Astrocyte (in vitro differentiated cells and primary cell): Measurements from ENCODE around the gene EVI5L. TPM values are rescaled to one million over a fixed set of nuclear protein-coding genes. Genes with fewer than 3 reads are reported as not detected.
"Not testable (repeated sequence)": the region's sequence is repeated elsewhere in the genome, so short reads cannot be mapped to it uniquely, and the experiment has no call there.

Experiments
- DNase-seq: peaks from one replicate; pipeline ENCODE4 v3.0.0-alpha.2; 2010; ENCODE audit warnings: low read depth
- FAIRE-seq: peaks from 2 replicates; lab custom pipeline; 2011; peaks lifted over from hg19 to GRCh38; lab: Jason Lieb, UNC
- H2AFZ ChIP-seq: 2 replicates; pipeline ENCODE4 v1.6.0; 2012; ENCODE audit warnings: low read depth, low read length, inconsistent platforms
- H3K27ac ChIP-seq: 2 replicates; pipeline ENCODE4 v1.5.1; 2011; ENCODE audit warnings: low read depth, low read length, inconsistent platforms
- H3K27me3 ChIP-seq: 2 replicates; pipeline ENCODE4 v1.6.0; 2011; ENCODE audit warnings: low read length, inconsistent platforms; ENCODE audit not compliant: insufficient read depth
- H3K36me3 ChIP-seq: 2 replicates; pipeline ENCODE4 v1.5.1; 2011; ENCODE audit warnings: low read length, inconsistent platforms; ENCODE audit not compliant: insufficient read depth
- H3K4me1 ChIP-seq: 2 replicates; pipeline ENCODE4 v1.5.1; 2011; ENCODE audit warnings: low read length, inconsistent platforms; ENCODE audit not compliant: insufficient read depth
- H3K4me2 ChIP-seq: 2 replicates; pipeline ENCODE4 v1.6.0; 2012; ENCODE audit warnings: low read length, inconsistent platforms
- H3K4me3 ChIP-seq: 2 replicates; pipeline ENCODE4 v1.5.1; 2011; ENCODE audit warnings: low read depth, mild to moderate bottlenecking, low read length, inconsistent platforms; ENCODE audit not compliant: insufficient read depth
- H3K79me2 ChIP-seq: 2 replicates; pipeline ENCODE4 v1.6.0; 2012; ENCODE audit warnings: mild to moderate bottlenecking, low read length, inconsistent platforms; ENCODE audit not compliant: insufficient read depth
- H3K9ac ChIP-seq: 2 replicates; pipeline ENCODE4 v1.6.0; 2012; ENCODE audit warnings: mild to moderate bottlenecking, low read length, inconsistent platforms
- H3K9me3 ChIP-seq: 2 replicates; pipeline ENCODE4 v1.5.1; 2012; ENCODE audit warnings: low read depth, mild to moderate bottlenecking, low read length, inconsistent platforms; ENCODE audit not compliant: insufficient read depth
- H4K20me1 ChIP-seq: 2 replicates; pipeline ENCODE4 v1.6.0; 2012; ENCODE audit warnings: low read length, inconsistent platforms; ENCODE audit not compliant: insufficient read depth
- H3K27ac Mint-ChIP-seq: one replicate; pipeline ENCODE4 v1.8.0; 2021; ENCODE audit warnings: mild to moderate bottlenecking, mixed read lengths; ENCODE audit not compliant: unreplicated experiment
- H3K27me3 Mint-ChIP-seq: one replicate; pipeline ENCODE4 v1.8.0; 2021; ENCODE audit warnings: low read depth, mixed read lengths; ENCODE audit not compliant: unreplicated experiment
- H3K36me3 Mint-ChIP-seq: one replicate; pipeline ENCODE4 v1.8.0; 2021; ENCODE audit warnings: low read depth, mixed read lengths; ENCODE audit not compliant: unreplicated experiment
- H3K4me1 Mint-ChIP-seq: one replicate; pipeline ENCODE4 v1.8.0; 2021; ENCODE audit warnings: low read depth, mixed read lengths; ENCODE audit not compliant: unreplicated experiment
- H3K4me3 Mint-ChIP-seq: one replicate; pipeline ENCODE4 v1.8.0; 2021; ENCODE audit warnings: mild to moderate bottlenecking, moderate library complexity, mixed read lengths; ENCODE audit not compliant: unreplicated experiment
- H3K9me3 Mint-ChIP-seq: one replicate; pipeline ENCODE4 v1.8.0; 2021; ENCODE audit warnings: mild to moderate bottlenecking, mixed read lengths; ENCODE audit not compliant: unreplicated experiment
- CTCF ChIP-seq: IDR thresholded peaks from 2 replicates; pipeline ENCODE4 v1.5.1; 2011; ENCODE audit warnings: low read depth, mild to moderate bottlenecking, inconsistent platforms, low read length, moderate library complexity; ENCODE audit not compliant: insufficient read depth
- EZH2 ChIP-seq: IDR thresholded peaks from 2 replicates; pipeline ENCODE4 v1.6.1; 2012; ENCODE audit warnings: mild to moderate bottlenecking, low read length, inconsistent platforms; ENCODE audit not compliant: insufficient read depth
- total RNA-seq: library from RNA; stranded (reverse); gene quantifications from 2 replicates; pipeline ENCODE4 v1.2.1, GENCODE V29; 2021

Gene EVI5L
- total RNA-seq, 1 donor from 2014 or later = 22.1 TPM

GRCh38 chr19:7808108-7808507 lies 21.9 kb upstream of the EVI5L start:
- H3K9me3 Mint-ChIP-seq = peaks cover 17% of the 10 kb centered on the region
- no peak overlapping the region for H3K4me2 ChIP-seq

GRCh38 chr19:7811989-7812388 lies 18.0 kb upstream of the EVI5L start:
- Histone ChIP-seq H3K4me2 (no peak overlapping the region), H2AFZ (no peak overlapping the region), H3K27me3 (no peaks in the 10 kb centered on the region), H3K36me3 (no peaks in the 10 kb centered on the region), H3K9ac (no peak overlapping the region), H3K9me3 (no peaks in the 10 kb centered on the region), H3K27ac (no peak overlapping the region), H3K4me1 (no peaks in the 10 kb centered on the region), H3K79me2 (no peaks in the 10 kb centered on the region), H4K20me1 (no peaks in the 10 kb centered on the region), H3K4me3 (no peak overlapping the region)
- H3K36me3 Mint-ChIP-seq = no peaks in the 10 kb centered on the region
- no peak overlapping the region for H3K4me3 Mint-ChIP-seq
- FAIRE-seq (no peak), DNase-seq (no peak)
- peaks cover 20% of the 10 kb centered on the region for H3K27me3 Mint-ChIP-seq
- H3K27ac Mint-ChIP-seq = no peak overlapping the region
- peaks cover 18% of the 10 kb centered on the region for H3K9me3 Mint-ChIP-seq
- TF ChIP-seq CTCF (no peak), EZH2 (no peak)
- peaks cover 2% of the 10 kb centered on the region for H3K4me1 Mint-ChIP-seq

More at GRCh38 chr19:7808108-7808507, 21.9 kb upstream of the EVI5L start:
- H3K4me3 Mint-ChIP-seq = peak overlapping the region; percentile 14
- H3K9me3 ChIP-seq = no peaks in the 10 kb centered on the region
- H4K20me1 ChIP-seq = no peaks in the 10 kb centered on the region
- no peak overlapping the region for H3K9ac ChIP-seq
- H3K27me3 Mint-ChIP-seq = peaks cover 7% of the 10 kb centered on the region
- no peaks in the 10 kb centered on the region for H3K79me2 ChIP-seq
- H3K4me3 ChIP-seq = no peak overlapping the region
- no peaks in the 10 kb centered on the region for H3K36me3 ChIP-seq
- FAIRE-seq = no peak
- no peak overlapping the region for H2AFZ ChIP-seq
- no peak overlapping the region for H3K27ac Mint-ChIP-seq
- H3K27ac ChIP-seq = no peak overlapping the region
- no peaks in the 10 kb centered on the region for H3K27me3 ChIP-seq
- DNase-seq = no peak
- peaks cover 2% of the 10 kb centered on the region for H3K4me1 Mint-ChIP-seq
- H3K4me1 ChIP-seq = no peaks in the 10 kb centered on the region
- TF ChIP-seq EZH2 = no peak
- no peaks in the 10 kb centered on the region for H3K36me3 Mint-ChIP-seq

- Histone ChIP-seq H3K9ac (no peak overlapping the region), H3K36me3 (no peaks in the 10 kb centered on the region), H3K4me3 (no peak overlapping the region), H3K79me2 (no peaks in the 10 kb centered on the region), H3K27me3 (peaks cover 3% of the 10 kb centered on the region), H4K20me1 (no peaks in the 10 kb centered on the region), H2AFZ (no peak overlapping the region), H3K27ac (no peak overlapping the region), H3K4me1 (no peaks in the 10 kb centered on the region), H3K9me3 (peaks cover 7% of the 10 kb centered on the region), H3K4me2 (no peak overlapping the region)
- no peak for TF ChIP-seq CTCF
- no peak for TF ChIP-seq EZH2
- Mint-ChIP-seq H3K9me3 (peaks cover 29% of the 10 kb centered on the region), H3K4me1 (no peaks in the 10 kb centered on the region), H3K27ac (no peak overlapping the region), H3K27me3 (peaks cover 27% of the 10 kb centered on the region), H3K4me3 (no peak overlapping the region), H3K36me3 (no peaks in the 10 kb centered on the region)
- FAIRE-seq (no peak), DNase-seq (no peak)
Observed at GRCh38 chr19:7815325-7815724, 14.7 kb upstream of the EVI5L start.

- H3K27ac ChIP-seq, H3K4me1 ChIP-seq, H3K4me3 Mint-ChIP-seq, H3K27ac Mint-ChIP-seq, H3K4me3 ChIP-seq, H3K36me3 ChIP-seq, H4K20me1 ChIP-seq, H3K4me1 Mint-ChIP-seq, H3K27me3 ChIP-seq, H3K9ac ChIP-seq, H3K79me2 ChIP-seq, H3K9me3 ChIP-seq, DNase-seq, H3K4me2 ChIP-seq, H2AFZ ChIP-seq, FAIRE-seq, H3K36me3 Mint-ChIP-seq: not testable (repeated sequence)
- Mint-ChIP-seq H3K9me3 (peaks cover 30% of the 10 kb centered on the region), H3K27me3 (peaks cover 34% of the 10 kb centered on the region)
Observed at GRCh38 chr19:7816040-7816439, 14.0 kb upstream of the EVI5L start.
